Psoas muscle (tissue), 8 donors: ENCODE results near the gene GCFC2. TPM values are rescaled to one million over a fixed set of nuclear protein-coding genes. Genes with fewer than 3 reads are reported as not detected.
"Not testable (repeated sequence)": the region's sequence is repeated elsewhere in the genome, so short reads cannot be mapped to it uniquely, and the experiment has no call there.

Experiments used
- ATAC-seq, 4 donors: fragments of 200-7000 bp; cut with Tn5 transposase; one replicate each; pipeline ENCODE4 v1.9.1; 2020; ENCODE audit warnings: moderate library complexity in 3 of 4, mild to moderate bottlenecking in 2 of 4
- DNase-seq, 2 donors: peaks; one replicate each; pipeline ENCODE4 v3.0.0-alpha.2; 2020
- H3K27ac ChIP-seq: fragments of 200-600 bp; one replicate; pipeline ENCODE4 v1.8.0; 2022
- H3K27me3 ChIP-seq, 3 donors: fragments of 200-600 bp in 1 of 3; one replicate each; pipeline versions ENCODE4 v1.6.1 to v1.8.0; 2013 to 2022; ENCODE audit warnings: low read length in 2 of 3, mild to moderate bottlenecking in 2 of 3, moderate library complexity in 1 of 3; ENCODE audit not compliant: insufficient read depth in 3 of 3
- H3K36me3 ChIP-seq, 2 donors: fragments of 200-600 bp in 1 of 2; one replicate each; pipeline versions ENCODE4 v1.6.1 to v1.8.0; 2013 to 2022; ENCODE audit warnings: low read depth in 1 of 2, mild to moderate bottlenecking in 1 of 2, moderate library complexity in 1 of 2; ENCODE audit not compliant: insufficient read depth in 1 of 2
- H3K4me1 ChIP-seq: fragments of 200-600 bp; one replicate; pipeline ENCODE4 v1.8.0; 2022
- H3K4me3 ChIP-seq: fragments of 200-600 bp; one replicate; pipeline ENCODE4 v1.8.0; 2022; ENCODE audit warnings: mild to moderate bottlenecking
- H3K9me3 ChIP-seq: fragments of 200-600 bp; one replicate; pipeline ENCODE4 v1.8.0; 2022
- WGBS, 3 donors: extraction: QIAGEN DNeasy Blood & Tissue Kit; methylation state at CpG; one replicate each; pipeline versions ENCODE4 v1.1.6 to v1.1.7; 2013; 5-methylcytosine and 5-hydroxymethylcytosine counted together
- intact Hi-C, 2 donors: fragments of 100-400 bp; cut with DNase I; formaldehyde crosslinking; loops; one replicate each; pipeline versions ENCODE4 v1.11.0 to v1.14.2; 2022
- polyA plus RNA-seq, 3 donors: library from polyadenylated mRNA; stranded (reverse); fragments of 200-250 nt; gene quantifications; one replicate each; pipeline ENCODE4 v1.2.3, GENCODE V29; 2013
- total RNA-seq, 4 donors: library from RNA; stranded (reverse); fragmentation: NEBNext Ultra II Directional in 2 of 4; extraction: Animal tissue kit (Norgen Biotek cat#: 25700) in 2 of 4; gene quantifications; one replicate each; pipeline versions ENCODE4 v1.2.1 to v1.2.4, GENCODE V29; 2021 to 2023
- TF ChIP-seq, protein P1 (sequence below): fragments of 200-600 bp; IDR thresholded peaks from one replicate; pipeline ENCODE4 v1.8.0; 2022; ENCODE audit warnings: antibody characterized with exemption
- donor health status: healthy with polysubstance abuse.
- donor health status: DM: no; HTN: no; CAD: no; lungs with moderate emphysema.
- donor health status: Bipolar disorder and iron deficiency.
- donor health status: healthy.
- donor health status: DM: yes; HTN: yes; CAD: no.
- donor health status: DM: no; HTN: no; CAD: no.
- donor health status: DM: no; HTN: no; CAD: no.
- donor health status: DM: yes; HTN: yes; CAD: no.

GCFC2 gene
- total and polyA plus RNA-seq, 7 donors = 13.2 to 31.5 (median 20.2) TPM

DNA sequence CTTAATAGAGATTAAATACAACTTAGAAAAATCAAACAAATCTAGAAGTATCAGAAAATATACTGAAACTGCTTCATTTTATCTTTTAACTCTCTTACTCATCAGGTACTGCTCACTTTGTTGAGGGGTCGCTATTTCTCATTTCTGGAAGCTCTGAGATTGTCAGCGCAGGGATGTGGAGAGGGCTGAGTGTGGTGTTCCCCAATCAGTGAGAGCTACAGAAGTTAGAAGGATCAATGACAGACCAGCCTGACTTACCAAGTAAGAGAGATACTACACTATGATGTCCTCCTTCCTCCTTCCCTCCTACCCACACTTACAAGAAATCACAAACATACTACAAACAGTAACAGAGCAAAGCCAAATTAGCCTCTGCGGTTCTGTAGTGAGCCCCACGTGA is 8.1 kb downstream of the GCFC2 start:
- Histone ChIP-seq H3K36me3 (peaks cover 7 to 93% of the 10 kb centered on the region in 2 donors), H3K27ac (no peak overlapping the region), H3K9me3 (no peaks in the 10 kb centered on the region), H3K4me1 (peaks cover 12% of the 10 kb centered on the region), H3K4me3 (no peak overlapping the region), H3K27me3 (no peaks in the 10 kb centered on the region)
- WGBS, 3 donors = 92 to 94% (median 93%) methylated on average over 4 of the region's 4 CpGs
- TF ChIP-seq, protein P1, sequence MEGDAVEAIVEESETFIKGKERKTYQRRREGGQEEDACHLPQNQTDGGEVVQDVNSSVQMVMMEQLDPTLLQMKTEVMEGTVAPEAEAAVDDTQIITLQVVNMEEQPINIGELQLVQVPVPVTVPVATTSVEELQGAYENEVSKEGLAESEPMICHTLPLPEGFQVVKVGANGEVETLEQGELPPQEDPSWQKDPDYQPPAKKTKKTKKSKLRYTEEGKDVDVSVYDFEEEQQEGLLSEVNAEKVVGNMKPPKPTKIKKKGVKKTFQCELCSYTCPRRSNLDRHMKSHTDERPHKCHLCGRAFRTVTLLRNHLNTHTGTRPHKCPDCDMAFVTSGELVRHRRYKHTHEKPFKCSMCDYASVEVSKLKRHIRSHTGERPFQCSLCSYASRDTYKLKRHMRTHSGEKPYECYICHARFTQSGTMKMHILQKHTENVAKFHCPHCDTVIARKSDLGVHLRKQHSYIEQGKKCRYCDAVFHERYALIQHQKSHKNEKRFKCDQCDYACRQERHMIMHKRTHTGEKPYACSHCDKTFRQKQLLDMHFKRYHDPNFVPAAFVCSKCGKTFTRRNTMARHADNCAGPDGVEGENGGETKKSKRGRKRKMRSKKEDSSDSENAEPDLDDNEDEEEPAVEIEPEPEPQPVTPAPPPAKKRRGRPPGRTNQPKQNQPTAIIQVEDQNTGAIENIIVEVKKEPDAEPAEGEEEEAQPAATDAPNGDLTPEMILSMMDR = no peak
- intact Hi-C loops = loop anchor here in 1 of 2 donors (10.0 kb wide), 1 partner anchor 48 kb away; no protein-coding TSS in a partner anchor
- DNase-seq = no peak
- ATAC-seq = no peak

- 98 to 100% (median 99%) methylated on average over 2 of the region's 2 CpGs for WGBS, 3 donors
- Histone ChIP-seq H3K27me3 (no peaks in the 10 kb centered on the region), H3K27ac (no peak overlapping the region), H3K4me1 (no peaks in the 10 kb centered on the region), H3K36me3 (peaks cover 3 to 100% of the 10 kb centered on the region in 2 donors), H3K4me3 (no peak overlapping the region), H3K9me3 (no peaks in the 10 kb centered on the region)
- ATAC-seq (no peak), DNase-seq (no peak)
- TF ChIP-seq, protein P1 = no peak
- intact Hi-C loops = no loop called here
These were observed 11.8 kb downstream of the GCFC2 start for GRCh38 chr2:75698918-75699317.

- intact Hi-C loops = loop anchor here in 1 of 2 donors (5.0 kb wide), 1 partner anchor 36 kb away; no protein-coding TSS in a partner anchor
- Histone ChIP-seq H3K36me3 (peaks cover 5 to 93% of the 10 kb centered on the region in 2 donors), H3K9me3 (no peaks in the 10 kb centered on the region), H3K4me1 (no peaks in the 10 kb centered on the region), H3K27ac (no peak overlapping the region), H3K4me3 (no peak overlapping the region), H3K27me3 (no peaks in the 10 kb centered on the region)
- TF ChIP-seq, protein P1 = no peak
- DNase-seq (no peak), ATAC-seq (no peak)
- 65 to 87% (median 71%) methylated on average over 1 of the region's 1 CpG for WGBS, 3 donors
These were observed 22.5 kb downstream of the GCFC2 start for GRCh38 chr2:75688196-75688595.

DNA sequence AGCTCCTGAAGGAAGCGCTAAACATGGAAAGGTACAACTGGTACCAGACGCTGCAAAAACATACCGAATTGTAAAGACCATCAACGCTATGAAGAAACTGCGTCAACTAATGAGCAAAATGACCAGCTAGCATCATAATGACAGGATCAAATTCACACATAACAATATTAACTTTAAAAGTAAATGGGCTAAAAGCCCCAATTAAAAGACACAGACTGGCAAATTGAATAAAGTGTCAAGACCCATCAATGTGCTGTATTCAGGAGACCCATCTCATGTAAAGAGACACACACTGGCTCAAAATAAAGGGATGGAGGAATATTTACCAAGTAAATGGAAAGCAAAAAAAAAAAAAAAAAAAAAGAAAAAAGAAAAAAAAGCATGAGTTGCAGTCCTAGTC is 27.3 kb downstream of the GCFC2 start:
- H3K4me1 ChIP-seq, H3K27me3 ChIP-seq, intact Hi-C loops, H3K9me3 ChIP-seq, ATAC-seq, DNase-seq, H3K4me3 ChIP-seq, H3K27ac ChIP-seq: not testable (repeated sequence)
- H3K36me3 ChIP-seq = peaks cover 5 to 90% of the 10 kb centered on the region in 2 donors
- WGBS, 3 donors = 97 to 99% (median 98%) methylated on average over 5 of the region's 5 CpGs

GRCh38 chr2:75680402-75680801 is 30.3 kb downstream of the GCFC2 start:
- intact Hi-C loops = no loop called here
- DNase-seq = no peak
- H3K36me3 ChIP-seq = peaks cover 0 to 61% of the 10 kb centered on the region in 2 donors
- no peak overlapping the region for H3K4me3 ChIP-seq
- ATAC-seq = no peak
- no peaks in the 10 kb centered on the region for H3K9me3 ChIP-seq
- H3K4me1 ChIP-seq = peaks cover 19% of the 10 kb centered on the region
- TF ChIP-seq, protein P1 = no peak
- no peaks in the 10 kb centered on the region for H3K27me3 ChIP-seq
- 73 to 93% (median 93%) methylated on average over 1 of the region's 1 CpG for WGBS, 3 donors
- H3K27ac ChIP-seq = no peak overlapping the region
